IPS-18a (cell line): ENCODE data around the gene KANSL1.

ENCODE experiments used
- H3K27ac ChIP-seq: one replicate; pipeline ENCODE4 v1.5.1; 2013; ENCODE audit warnings: low read length
- H3K27me3 ChIP-seq: one replicate; pipeline ENCODE4 v1.6.1; 2013; ENCODE audit warnings: mild to moderate bottlenecking, low read length; ENCODE audit not compliant: control insufficient read depth, insufficient read depth
- H3K36me3 ChIP-seq: one replicate; pipeline ENCODE4 v1.6.1; 2013; ENCODE audit warnings: low read depth, low read length; ENCODE audit not compliant: control insufficient read depth
- H3K4me1 ChIP-seq: one replicate; pipeline ENCODE4 v1.6.1; 2013; ENCODE audit warnings: low read depth, low read length; ENCODE audit not compliant: control insufficient read depth
- H3K4me3 ChIP-seq: one replicate; pipeline ENCODE4 v1.5.1; 2013; ENCODE audit warnings: low read length
- H3K9ac ChIP-seq: one replicate; pipeline ENCODE4 v1.6.1; 2013; ENCODE audit warnings: mild to moderate bottlenecking, low read length, moderate library complexity
- H3K9me3 ChIP-seq: one replicate; pipeline ENCODE4 v1.6.1; 2013; ENCODE audit warnings: low read depth, low read length; ENCODE audit not compliant: control insufficient read depth

Gene KANSL1

GRCh38 chr17:46135126-46135812 lies 58.0 kb downstream of the KANSL1 start:
- Histone ChIP-seq H3K4me3 (no peak overlapping the region), H3K27me3 (no peaks in the 10 kb centered on the region), H3K9ac (no peak overlapping the region), H3K9me3 (no peaks in the 10 kb centered on the region), H3K27ac (no peak overlapping the region), H3K4me1 (peaks cover 27% of the 10 kb centered on the region), H3K36me3 (no peaks in the 10 kb centered on the region)

- H3K36me3 ChIP-seq = no peaks in the 10 kb centered on the region
- H3K9me3 ChIP-seq = no peaks in the 10 kb centered on the region
Observed at GRCh38 chr17:46129302-46129701, 63.9 kb downstream of the KANSL1 start.

DNA sequence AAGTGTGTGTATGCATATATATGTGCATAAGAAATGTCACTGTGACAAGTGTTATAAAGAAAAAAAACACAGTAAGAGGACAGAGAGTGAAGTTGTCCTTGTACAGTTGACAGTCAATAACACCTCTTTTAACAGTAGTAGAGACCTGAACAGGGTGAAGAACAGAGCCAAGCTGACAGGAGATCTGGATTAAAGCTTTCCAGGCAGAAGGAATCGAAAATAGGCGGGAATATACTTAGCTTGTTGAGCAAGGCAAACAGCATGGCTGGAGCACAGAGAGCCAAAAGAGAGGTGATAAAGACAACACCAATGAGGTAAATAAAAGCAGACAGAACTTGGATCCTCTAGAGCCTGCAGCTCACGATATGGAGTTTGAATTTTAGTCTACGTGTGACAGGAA lies 64.8 kb downstream of the KANSL1 start:
- Histone ChIP-seq H3K27ac (no peak overlapping the region), H3K36me3 (no peaks in the 10 kb centered on the region), H3K9me3 (no peaks in the 10 kb centered on the region), H3K4me3 (no peak overlapping the region), H3K4me1 (peaks cover 24% of the 10 kb centered on the region), H3K9ac (no peak overlapping the region), H3K27me3 (no peaks in the 10 kb centered on the region)

More at GRCh38 chr17:46129302-46129701, 63.9 kb downstream of the KANSL1 start:
- Histone ChIP-seq H3K9ac (no peak overlapping the region), H3K4me1 (peaks cover 24% of the 10 kb centered on the region), H3K27ac (no peak overlapping the region), H3K27me3 (no peaks in the 10 kb centered on the region), H3K4me3 (no peak overlapping the region)

- peaks cover 23% of the 10 kb centered on the region for H3K4me1 ChIP-seq
Observed at GRCh38 chr17:46127524-46127923, 65.7 kb downstream of the KANSL1 start.

DNA sequence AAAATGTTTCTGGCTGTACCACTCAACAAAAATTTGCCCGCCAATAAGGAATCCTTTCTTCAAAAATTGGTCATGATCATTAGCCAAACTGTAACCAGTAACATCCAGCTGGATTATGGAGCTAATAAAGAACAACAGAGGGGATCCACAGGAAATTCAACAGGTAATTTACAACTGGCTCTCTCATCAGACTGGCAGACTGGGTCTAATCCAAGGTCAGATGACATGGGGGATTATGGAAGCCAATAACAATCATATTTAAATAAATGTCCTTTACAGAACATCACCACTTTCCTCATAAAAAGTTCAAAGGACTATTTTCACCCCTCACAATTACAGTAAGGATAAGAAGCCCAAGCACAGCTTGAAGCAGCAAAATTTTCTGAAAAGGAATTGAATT lies 66.4 kb downstream of the KANSL1 start:
- Histone ChIP-seq H3K4me3 (no peak overlapping the region), H3K9me3 (no peaks in the 10 kb centered on the region), H3K27ac (no peak overlapping the region), H3K27me3 (no peaks in the 10 kb centered on the region), H3K4me1 (peaks cover 17% of the 10 kb centered on the region), H3K9ac (no peak overlapping the region), H3K36me3 (no peaks in the 10 kb centered on the region)

More at GRCh38 chr17:46127524-46127923, 65.7 kb downstream of the KANSL1 start:
- no peak overlapping the region for H3K4me3 ChIP-seq
- no peaks in the 10 kb centered on the region for H3K9me3 ChIP-seq
- H3K27ac ChIP-seq = no peak overlapping the region
- no peaks in the 10 kb centered on the region for H3K27me3 ChIP-seq
- no peak overlapping the region for H3K9ac ChIP-seq
- no peaks in the 10 kb centered on the region for H3K36me3 ChIP-seq

DNA sequence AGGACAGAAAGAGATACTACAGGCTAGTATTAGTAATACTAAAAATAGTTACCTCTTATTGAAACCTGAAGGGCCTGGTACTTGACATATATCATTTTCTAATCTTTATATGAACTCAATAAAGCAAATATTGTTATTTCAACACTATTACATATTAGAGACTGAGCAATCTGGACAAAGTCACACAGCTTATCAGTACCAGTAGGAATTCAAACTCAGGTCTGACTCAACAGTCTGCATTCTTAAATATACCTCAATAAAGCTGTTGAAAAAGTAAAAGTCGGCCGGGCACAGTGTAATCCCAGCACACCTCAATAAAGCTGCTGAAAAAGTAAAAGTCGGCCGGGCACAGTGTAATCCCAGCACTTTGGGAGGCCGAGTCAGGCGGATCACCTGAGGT lies 67.4 kb downstream of the KANSL1 start:
- H3K36me3 ChIP-seq = no peaks in the 10 kb centered on the region
- H3K27ac ChIP-seq = no peak overlapping the region
- H3K9ac ChIP-seq = no peak overlapping the region
- no peak overlapping the region for H3K4me3 ChIP-seq
- H3K9me3 ChIP-seq = no peaks in the 10 kb centered on the region
- H3K4me1 ChIP-seq = peaks cover 13% of the 10 kb centered on the region
- no peaks in the 10 kb centered on the region for H3K27me3 ChIP-seq

- no peaks in the 10 kb centered on the region for H3K36me3 ChIP-seq
- H3K4me3 ChIP-seq = no peak overlapping the region
- no peaks in the 10 kb centered on the region for H3K9me3 ChIP-seq
- no peaks in the 10 kb centered on the region for H3K27me3 ChIP-seq
- H3K27ac ChIP-seq = no peak overlapping the region
- peaks cover 4% of the 10 kb centered on the region for H3K4me1 ChIP-seq
- no peak overlapping the region for H3K9ac ChIP-seq
Observed at GRCh38 chr17:46124695-46125592, 68.3 kb downstream of the KANSL1 start.

GRCh38 chr17:46123607-46124006 lies 69.6 kb downstream of the KANSL1 start:
- H3K36me3 ChIP-seq = no peaks in the 10 kb centered on the region
- no peak overlapping the region for H3K4me3 ChIP-seq
- no peak overlapping the region for H3K9ac ChIP-seq
- H3K27me3 ChIP-seq = no peaks in the 10 kb centered on the region
- H3K4me1 ChIP-seq = peaks cover 10% of the 10 kb centered on the region
- H3K27ac ChIP-seq = no peak overlapping the region
- no peaks in the 10 kb centered on the region for H3K9me3 ChIP-seq

DNA sequence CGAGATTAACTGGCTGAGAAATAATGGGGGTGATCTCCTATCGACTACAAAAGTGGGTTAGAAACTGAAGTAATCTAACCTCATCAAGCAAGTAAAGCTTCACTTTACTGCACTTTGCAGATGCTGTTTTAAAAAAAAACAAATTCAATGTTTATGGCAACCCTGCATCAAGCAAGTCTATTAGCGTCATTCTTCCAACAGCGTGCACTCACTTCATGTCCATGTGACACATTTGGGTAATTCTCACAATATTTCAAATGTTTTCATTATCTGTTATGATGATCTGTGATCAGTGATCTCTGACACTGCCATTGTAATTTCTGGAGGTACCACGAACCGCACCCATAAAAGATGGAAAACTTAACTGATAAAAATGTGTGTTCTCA lies 70.8 kb downstream of the KANSL1 start:
- H3K4me3 ChIP-seq = no peak overlapping the region

DNA sequence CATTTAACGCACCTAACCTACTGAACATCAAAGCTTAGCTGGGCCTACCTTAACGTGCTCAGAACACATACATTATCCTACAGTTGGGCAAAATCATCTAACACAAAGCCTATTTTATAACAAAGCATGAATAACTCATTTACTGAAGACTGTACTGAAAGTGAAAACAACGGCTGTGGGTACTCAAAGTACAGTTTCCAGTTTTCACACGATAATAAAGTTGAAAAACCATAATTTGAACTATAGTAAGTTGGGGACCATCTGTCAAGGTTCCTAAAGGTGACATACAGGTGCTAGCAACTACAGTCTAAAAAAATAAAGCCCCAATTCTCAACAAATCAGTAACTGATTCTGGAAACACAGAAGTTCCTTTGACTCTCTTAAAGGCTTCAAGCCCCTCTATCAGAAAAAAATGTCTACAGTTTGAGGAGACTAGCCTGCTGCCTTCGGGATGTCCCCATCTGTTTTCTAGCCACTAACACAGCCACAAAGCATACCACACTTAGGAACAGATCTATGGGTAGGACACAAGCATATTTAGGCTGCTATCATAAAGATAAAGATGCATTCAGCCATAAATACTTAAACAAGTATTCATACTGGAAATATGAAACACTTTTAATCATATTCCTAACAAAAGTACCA lies 71.3 kb downstream of the KANSL1 start:
- peaks cover 26% of the 10 kb centered on the region for H3K4me1 ChIP-seq
- no peak overlapping the region for H3K4me3 ChIP-seq
- no peaks in the 10 kb centered on the region for H3K27me3 ChIP-seq
- H3K9me3 ChIP-seq = no peaks in the 10 kb centered on the region
- H3K27ac ChIP-seq = no peak overlapping the region
- no peaks in the 10 kb centered on the region for H3K36me3 ChIP-seq
- no peak overlapping the region for H3K9ac ChIP-seq

More for the DNA sequence above, 70.8 kb downstream of the KANSL1 start:
- Histone ChIP-seq H3K9me3 (no peaks in the 10 kb centered on the region), H3K36me3 (no peaks in the 10 kb centered on the region), H3K4me1 (peaks cover 20% of the 10 kb centered on the region), H3K27me3 (no peaks in the 10 kb centered on the region), H3K27ac (no peak overlapping the region), H3K9ac (no peak overlapping the region)

- Histone ChIP-seq H3K36me3 (no peaks in the 10 kb centered on the region), H3K9ac (no peak overlapping the region), H3K4me3 (no peak overlapping the region), H3K27me3 (no peaks in the 10 kb centered on the region), H3K9me3 (no peaks in the 10 kb centered on the region), H3K27ac (no peak overlapping the region), H3K4me1 (peaks cover 29% of the 10 kb centered on the region)
Observed at GRCh38 chr17:46121165-46121764, 72.0 kb downstream of the KANSL1 start.
